ENCODE results near the gene OOSP2. TPM values are rescaled to one million over a fixed set of nuclear protein-coding genes. Genes with fewer than 3 reads are reported as not detected.
"Not testable (repeated sequence)": the region's sequence is repeated elsewhere in the genome, so short reads cannot be mapped to it uniquely, and the experiment has no call there.

The OOSP2 gene
- total and polyA plus RNA-seq, 2 of the 13 experiments (the other 11 are each of a cell fraction or from before 2014, with no cell fraction given): not detected

- H4K20me1 ChIP-seq (ENCODE audit: insufficient read depth, low read length): no peaks in the 10 kb centered on the region
Measured at GRCh38 chr11:60029015-60029632, 11.1 kb upstream of the OOSP2 start.

GRCh38 chr11:60050422-60050821 is 10.2 kb downstream of the OOSP2 start:
- H3K36me3 ChIP-seq (replicated peaks in 1 of 2; ENCODE audit: control insufficient read depth in 1 of 2, insufficient read depth in 2 of 2, low read length in 2 of 2); H3K79me2 ChIP-seq (ENCODE audit: insufficient read depth, low read length); H3K9me3 ChIP-seq (ENCODE audit: low read length); H3K4me2 ChIP-seq (ENCODE audit: low read depth, low read length); POLR2A ChIA-PET; H2AFZ ChIP-seq (ENCODE audit: low read length); ATAC-seq; H4K20me1 ChIP-seq (ENCODE audit: insufficient read depth, low read length); DNase-seq (ENCODE audit: low spot score); in situ Hi-C loops (cut with HindIII; ENCODE audit: extremely low pct_ligation_motif_present, low pct_unique_long_range_greater_than_20kb); BruUV-seq (replicated peaks); intact Hi-C loops (cut with micrococcal nuclease; ENCODE audit: unreplicated experiment); CTCF ChIA-PET (ENCODE audit: low intra/inter-chr PET ratio, low total read pairs); H3K4me3 ChIP-seq (replicated peaks in 1 of 3; ENCODE audit: insufficient read depth in 1 of 3, low read depth in 2 of 3, low read length in 3 of 3); H3K27ac ChIP-seq (ENCODE audit: extremely low read length, insufficient read depth, low read length); FAIRE-seq; H3K4me1 ChIP-seq (ENCODE audit: insufficient read depth, low read length); H3K9ac ChIP-seq (ENCODE audit: insufficient read depth, low read depth, low read length); H3K27me3 ChIP-seq (ENCODE audit: control insufficient read depth in 1 of 2, insufficient read depth in 2 of 2, low read length in 2 of 2): not testable (repeated sequence)

More at GRCh38 chr11:60029015-60029632, 11.1 kb upstream of the OOSP2 start:
- CTCF ChIA-PET (ENCODE audit: low intra/inter-chr PET ratio, low total read pairs): no interaction called here
- H3K9ac ChIP-seq (ENCODE audit: insufficient read depth, low read depth, low read length): no peak overlapping the region
- no peak overlapping the region for H3K27ac ChIP-seq (ENCODE audit: extremely low read length, insufficient read depth, low read length)
- no peak for TF ChIP-seq ZNF180 (CRISPR knock-in tag; IDR thresholded peaks at IDR 0.05; ENCODE audit: borderline replicate concordance, low read depth)
- TF ChIP-seq ZNF160 (CRISPR knock-in tag; IDR thresholded peaks at IDR 0.05): no peak
- TF ChIP-seq CTCF (CRISPR knock-in tag; IDR thresholded peaks at IDR 0.05): no peak
- TF ChIP-seq CHD4 (IDR thresholded peaks at IDR 0.05; ENCODE audit: borderline replicate concordance, low read length): no peak
- no peak overlapping the region for H3K4me2 ChIP-seq (ENCODE audit: low read depth, low read length)
- WGBS (ENCODE audit: low lambda C conversion rate): 0% methylated on average over 3 of the region's 3 CpGs
- FAIRE-seq (no peak), ATAC-seq (no peak), DNase-seq (ENCODE audit: low spot score) (no peak)
- H3K27me3 ChIP-seq (ENCODE audit: control insufficient read depth in 1 of 2, insufficient read depth in 2 of 2, low read length in 2 of 2): no peaks in the 10 kb centered on the region
- intact Hi-C loops (cut with micrococcal nuclease; ENCODE audit: unreplicated experiment) (no loop called here), in situ Hi-C loops (cut with HindIII; ENCODE audit: extremely low pct_ligation_motif_present, low pct_unique_long_range_greater_than_20kb) (no loop called here)
- no peak overlapping the region for H3K4me3 ChIP-seq (replicated peaks in 1 of 3; ENCODE audit: insufficient read depth in 1 of 3, low read depth in 2 of 3, low read length in 3 of 3)
- H3K36me3 ChIP-seq (replicated peaks in 1 of 2; ENCODE audit: control insufficient read depth in 1 of 2, insufficient read depth in 2 of 2, low read length in 2 of 2): no peaks in the 10 kb centered on the region
- no peaks in the 10 kb centered on the region for H3K9me3 ChIP-seq (ENCODE audit: low read length)
- POLR2A ChIA-PET: no interaction called here
- no TSS peak for BruUV-seq (replicated peaks)
- H3K79me2 ChIP-seq (ENCODE audit: insufficient read depth, low read length): no peaks in the 10 kb centered on the region
- H3K4me1 ChIP-seq (ENCODE audit: insufficient read depth, low read length): no peaks in the 10 kb centered on the region
- H2AFZ ChIP-seq (ENCODE audit: low read length): no peak overlapping the region

- H3K4me3 ChIP-seq (replicated peaks in 1 of 3; ENCODE audit: insufficient read depth in 1 of 3, low read depth in 2 of 3, low read length in 3 of 3); H3K9ac ChIP-seq (ENCODE audit: insufficient read depth, low read depth, low read length); BruUV-seq (replicated peaks); ATAC-seq; H4K20me1 ChIP-seq (ENCODE audit: insufficient read depth, low read length); POLR2A ChIA-PET; CTCF ChIA-PET (ENCODE audit: low intra/inter-chr PET ratio, low total read pairs); H3K79me2 ChIP-seq (ENCODE audit: insufficient read depth, low read length); H3K4me1 ChIP-seq (ENCODE audit: insufficient read depth, low read length); in situ Hi-C loops (cut with HindIII; ENCODE audit: extremely low pct_ligation_motif_present, low pct_unique_long_range_greater_than_20kb); H3K27me3 ChIP-seq (ENCODE audit: control insufficient read depth in 1 of 2, insufficient read depth in 2 of 2, low read length in 2 of 2); H2AFZ ChIP-seq (ENCODE audit: low read length); H3K9me3 ChIP-seq (ENCODE audit: low read length); H3K36me3 ChIP-seq (replicated peaks in 1 of 2; ENCODE audit: control insufficient read depth in 1 of 2, insufficient read depth in 2 of 2, low read length in 2 of 2); H3K27ac ChIP-seq (ENCODE audit: extremely low read length, insufficient read depth, low read length); FAIRE-seq; intact Hi-C loops (cut with micrococcal nuclease; ENCODE audit: unreplicated experiment); H3K4me2 ChIP-seq (ENCODE audit: low read depth, low read length); DNase-seq (ENCODE audit: low spot score): not testable (repeated sequence)
- WGBS (ENCODE audit: low lambda C conversion rate): 64% methylated on average over 3 of the region's 3 CpGs
Measured at GRCh38 chr11:60050839-60051238, 10.6 kb downstream of the OOSP2 start.

Measured in HepG2 (cell line).